Measurements from ENCODE around the gene GABBR2.

The GABBR2 gene

GRCh38 chr9:98708933-98709911, at the start of gene GABBR2:
TSS of gene GABBR2 (minus strand) at chr9:98708935. CDS start at chr9:98708737, 198 bp downstream.
- no peaks in the 10 kb centered on the region for H3K9me3 Mint-ChIP-seq
- no peak within 1 kb of the TSS for H3K27ac Mint-ChIP-seq
- peaks cover 61% of the 10 kb centered on the region for H3K27me3 Mint-ChIP-seq (ENCODE audit: low read depth)
- H3K36me3 Mint-ChIP-seq (ENCODE audit: low read depth), result no peaks in the 10 kb centered on the region
- no peaks in the 10 kb centered on the region for H3K4me1 Mint-ChIP-seq (ENCODE audit: low read depth)
- H3K4me3 Mint-ChIP-seq, result no peak within 1 kb of the TSS

GRCh38 chr9:98755006-98755618, 46.4 kb upstream of the GABBR2 start:
- Mint-ChIP-seq H3K4me3 (no peak overlapping the region), H3K36me3 (ENCODE audit: low read depth) (peaks cover 2% of the 10 kb centered on the region), H3K9me3 (peaks cover 9% of the 10 kb centered on the region), H3K27me3 (ENCODE audit: low read depth) (no peaks in the 10 kb centered on the region), H3K27ac (no peak overlapping the region), H3K4me1 (ENCODE audit: low read depth) (no peaks in the 10 kb centered on the region)

GRCh38 chr9:98751210-98751609, 42.5 kb upstream of the GABBR2 start:
- H3K4me1 Mint-ChIP-seq (ENCODE audit: low read depth), result no peaks in the 10 kb centered on the region
- no peaks in the 10 kb centered on the region for H3K9me3 Mint-ChIP-seq
- no peak overlapping the region for H3K4me3 Mint-ChIP-seq
- no peak overlapping the region for H3K27ac Mint-ChIP-seq
- H3K27me3 Mint-ChIP-seq (ENCODE audit: low read depth), result no peaks in the 10 kb centered on the region
- no peaks in the 10 kb centered on the region for H3K36me3 Mint-ChIP-seq (ENCODE audit: low read depth)

GRCh38 chr9:98750364-98751060, 41.8 kb upstream of the GABBR2 start:
- Mint-ChIP-seq H3K4me3 (no peak overlapping the region), H3K27ac (no peak overlapping the region), H3K9me3 (no peaks in the 10 kb centered on the region), H3K27me3 (ENCODE audit: low read depth) (no peaks in the 10 kb centered on the region), H3K4me1 (ENCODE audit: low read depth) (no peaks in the 10 kb centered on the region), H3K36me3 (ENCODE audit: low read depth) (no peaks in the 10 kb centered on the region)

- no peak overlapping the region for H3K27ac Mint-ChIP-seq
- H3K4me3 Mint-ChIP-seq, result no peak overlapping the region
- H3K9me3 Mint-ChIP-seq, result no peaks in the 10 kb centered on the region
- no peaks in the 10 kb centered on the region for H3K4me1 Mint-ChIP-seq (ENCODE audit: low read depth)
- no peaks in the 10 kb centered on the region for H3K36me3 Mint-ChIP-seq (ENCODE audit: low read depth)
- H3K27me3 Mint-ChIP-seq (ENCODE audit: low read depth), result no peaks in the 10 kb centered on the region
These were observed 38.7 kb upstream of the GABBR2 start for GRCh38 chr9:98747476-98747875.

GRCh38 chr9:98745470-98745869, 36.7 kb upstream of the GABBR2 start:
- H3K4me3 Mint-ChIP-seq, result no peak overlapping the region
- H3K27me3 Mint-ChIP-seq (ENCODE audit: low read depth), result no peaks in the 10 kb centered on the region
- H3K9me3 Mint-ChIP-seq, result no peaks in the 10 kb centered on the region
- H3K27ac Mint-ChIP-seq, result no peak overlapping the region
- no peaks in the 10 kb centered on the region for H3K36me3 Mint-ChIP-seq (ENCODE audit: low read depth)
- H3K4me1 Mint-ChIP-seq (ENCODE audit: low read depth), result no peaks in the 10 kb centered on the region

GRCh38 chr9:98743818-98744611, 35.3 kb upstream of the GABBR2 start:
- H3K4me3 Mint-ChIP-seq, result no peak overlapping the region
- H3K36me3 Mint-ChIP-seq (ENCODE audit: low read depth), result no peaks in the 10 kb centered on the region
- H3K4me1 Mint-ChIP-seq (ENCODE audit: low read depth), result no peaks in the 10 kb centered on the region
- H3K27me3 Mint-ChIP-seq (ENCODE audit: low read depth), result no peaks in the 10 kb centered on the region
- H3K9me3 Mint-ChIP-seq, result no peaks in the 10 kb centered on the region
- no peak overlapping the region for H3K27ac Mint-ChIP-seq

- no peaks in the 10 kb centered on the region for H3K36me3 Mint-ChIP-seq (ENCODE audit: low read depth)
- no peaks in the 10 kb centered on the region for H3K27me3 Mint-ChIP-seq (ENCODE audit: low read depth)
- no peaks in the 10 kb centered on the region for H3K4me1 Mint-ChIP-seq (ENCODE audit: low read depth)
- H3K9me3 Mint-ChIP-seq, result peaks cover 4% of the 10 kb centered on the region
- no peak overlapping the region for H3K27ac Mint-ChIP-seq
- H3K4me3 Mint-ChIP-seq, result no peak overlapping the region
These were observed 34.6 kb upstream of the GABBR2 start for GRCh38 chr9:98743329-98743728.

GRCh38 chr9:98742325-98743280, 33.9 kb upstream of the GABBR2 start:
- no peaks in the 10 kb centered on the region for H3K4me1 Mint-ChIP-seq (ENCODE audit: low read depth)
- no peak overlapping the region for H3K4me3 Mint-ChIP-seq
- H3K9me3 Mint-ChIP-seq, result peaks cover 4% of the 10 kb centered on the region
- H3K27ac Mint-ChIP-seq, result no peak overlapping the region
- H3K36me3 Mint-ChIP-seq (ENCODE audit: low read depth), result no peaks in the 10 kb centered on the region
- H3K27me3 Mint-ChIP-seq (ENCODE audit: low read depth), result no peaks in the 10 kb centered on the region

GRCh38 chr9:98740226-98740881, 31.6 kb upstream of the GABBR2 start:
- Mint-ChIP-seq H3K4me1 (ENCODE audit: low read depth) (no peaks in the 10 kb centered on the region), H3K27me3 (ENCODE audit: low read depth) (no peaks in the 10 kb centered on the region), H3K36me3 (ENCODE audit: low read depth) (no peaks in the 10 kb centered on the region), H3K4me3 (no peak overlapping the region), H3K9me3 (peaks cover 4% of the 10 kb centered on the region), H3K27ac (no peak overlapping the region)

- H3K4me1 Mint-ChIP-seq (ENCODE audit: low read depth), result no peaks in the 10 kb centered on the region
- peaks cover 4% of the 10 kb centered on the region for H3K9me3 Mint-ChIP-seq
- no peak overlapping the region for H3K27ac Mint-ChIP-seq
- no peak overlapping the region for H3K4me3 Mint-ChIP-seq
- no peaks in the 10 kb centered on the region for H3K27me3 Mint-ChIP-seq (ENCODE audit: low read depth)
- H3K36me3 Mint-ChIP-seq (ENCODE audit: low read depth), result no peaks in the 10 kb centered on the region
These were observed 30.0 kb upstream of the GABBR2 start for GRCh38 chr9:98738741-98739140.

GRCh38 chr9:98736226-98736625, 27.5 kb upstream of the GABBR2 start:
- Mint-ChIP-seq H3K27me3 (ENCODE audit: low read depth) (no peaks in the 10 kb centered on the region), H3K4me1 (ENCODE audit: low read depth) (no peaks in the 10 kb centered on the region), H3K27ac (no peak overlapping the region), H3K36me3 (ENCODE audit: low read depth) (no peaks in the 10 kb centered on the region), H3K9me3 (peaks cover 4% of the 10 kb centered on the region), H3K4me3 (no peak overlapping the region)

GRCh38 chr9:98732801-98733200, 24.1 kb upstream of the GABBR2 start:
- Mint-ChIP-seq H3K27ac (no peak overlapping the region), H3K9me3 (no peaks in the 10 kb centered on the region)

More at GRCh38 chr9:98732801-98733200, 24.1 kb upstream of the GABBR2 start:
- H3K27me3 Mint-ChIP-seq (ENCODE audit: low read depth), result no peaks in the 10 kb centered on the region
- no peak overlapping the region for H3K4me3 Mint-ChIP-seq
- H3K36me3 Mint-ChIP-seq (ENCODE audit: low read depth), result no peaks in the 10 kb centered on the region
- H3K4me1 Mint-ChIP-seq (ENCODE audit: low read depth), result no peaks in the 10 kb centered on the region

Measured in T-helper 1 cell treated with Interleukin-12 subunit alpha and Interleukin-12 subunit beta and Interleukin-4 antibody, amounts not matched to agents 30 μg/mL and 1 μg/mL, for 36 hours (primary cell).